ENCODE data around the gene CCDC27.

Gene CCDC27

GRCh38 chr1:3768811-3769390, 16.7 kb downstream of the CCDC27 start:
- no peak for TF ChIP-seq CTCF (IDR thresholded peaks at IDR 0.05)
- H3K27me3 ChIP-seq (ENCODE audit: control insufficient read depth, insufficient read depth, low read length): no peaks in the 10 kb centered on the region

GRCh38 chr1:3770047-3770765, 18.0 kb downstream of the CCDC27 start:
- no peaks in the 10 kb centered on the region for H3K36me3 ChIP-seq (ENCODE audit: control insufficient read depth, insufficient read depth, low read length)
- TF ChIP-seq CTCF (IDR thresholded peaks at IDR 0.05): no peak

More at GRCh38 chr1:3768811-3769390, 16.7 kb downstream of the CCDC27 start:
- H3K9me3 ChIP-seq (ENCODE audit: control insufficient read depth, low read length): no peaks in the 10 kb centered on the region
- H3K27ac ChIP-seq: no peak overlapping the region
- H3K79me2 ChIP-seq: no peaks in the 10 kb centered on the region
- no peak overlapping the region for H2AFZ ChIP-seq
- no peaks in the 10 kb centered on the region for H3K36me3 ChIP-seq (ENCODE audit: control insufficient read depth, insufficient read depth, low read length)
- H3K4me1 ChIP-seq: no peaks in the 10 kb centered on the region
- H3K4me2 ChIP-seq (ENCODE audit: low read length): no peak overlapping the region
- H3K4me3 ChIP-seq (ENCODE audit: low read depth, low read length): no peak overlapping the region
- H3K9ac ChIP-seq: no peak overlapping the region

GRCh38 chr1:3771108-3772026, 19.1 kb downstream of the CCDC27 start:
- no peak for TF ChIP-seq CTCF (IDR thresholded peaks at IDR 0.05)
- Histone ChIP-seq H3K4me3 (ENCODE audit: low read depth, low read length) (peak overlapping the region; percentile 58), H3K27ac (no peak overlapping the region), H3K4me2 (ENCODE audit: low read length) (peak overlapping the region; percentile 71), H3K79me2 (no peaks in the 10 kb centered on the region), H3K27me3 (ENCODE audit: control insufficient read depth, insufficient read depth, low read length) (no peaks in the 10 kb centered on the region), H3K9me3 (ENCODE audit: control insufficient read depth, low read length) (no peaks in the 10 kb centered on the region), H3K9ac (no peak overlapping the region), H3K36me3 (ENCODE audit: control insufficient read depth, insufficient read depth, low read length) (no peaks in the 10 kb centered on the region), H3K4me1 (no peaks in the 10 kb centered on the region), H2AFZ (peak overlapping the region; percentile 72)

More at GRCh38 chr1:3770047-3770765, 18.0 kb downstream of the CCDC27 start:
- Histone ChIP-seq H3K27ac (no peak overlapping the region), H3K27me3 (ENCODE audit: control insufficient read depth, insufficient read depth, low read length) (no peaks in the 10 kb centered on the region), H3K4me3 (ENCODE audit: low read depth, low read length) (no peak overlapping the region), H3K9ac (no peak overlapping the region), H2AFZ (no peak overlapping the region), H3K79me2 (no peaks in the 10 kb centered on the region), H3K9me3 (ENCODE audit: control insufficient read depth, low read length) (no peaks in the 10 kb centered on the region), H3K4me2 (ENCODE audit: low read length) (no peak overlapping the region), H3K4me1 (no peaks in the 10 kb centered on the region)

- H3K4me1 ChIP-seq: no peaks in the 10 kb centered on the region
- peak overlapping the region; percentile 72 for H2AFZ ChIP-seq
- no peaks in the 10 kb centered on the region for H3K79me2 ChIP-seq
- H3K9me3 ChIP-seq (ENCODE audit: control insufficient read depth, low read length): no peaks in the 10 kb centered on the region
- no peak overlapping the region for H3K9ac ChIP-seq
- no peaks in the 10 kb centered on the region for H3K36me3 ChIP-seq (ENCODE audit: control insufficient read depth, insufficient read depth, low read length)
- peak overlapping the region; percentile 93 for H3K4me2 ChIP-seq (ENCODE audit: low read length)
- no peaks in the 10 kb centered on the region for H3K27me3 ChIP-seq (ENCODE audit: control insufficient read depth, insufficient read depth, low read length)
- H3K4me3 ChIP-seq (ENCODE audit: low read depth, low read length): peak overlapping the region; percentile 77
- TF ChIP-seq CTCF (IDR thresholded peaks at IDR 0.05): no peak
- no peak overlapping the region for H3K27ac ChIP-seq
Measured at GRCh38 chr1:3772027-3772714, 19.9 kb downstream of the CCDC27 start.
